Measurements from ENCODE around the gene ITIH4.

ITIH4 gene

GRCh38 chr3:52830535-52831258 is at the start of gene ITIH4:
Gene ITIH4, minus strand, starts transcription at chr3:52830672. Its CDS starts 30 bp downstream, at chr3:52830642.
- DNase-seq (ENCODE audit: low read depth): no peak

- DNase-seq (ENCODE audit: low read depth): no peak
Observed at GRCh38 chr3:52880047-52880446, 49.6 kb upstream of the ITIH4 start.

DNA sequence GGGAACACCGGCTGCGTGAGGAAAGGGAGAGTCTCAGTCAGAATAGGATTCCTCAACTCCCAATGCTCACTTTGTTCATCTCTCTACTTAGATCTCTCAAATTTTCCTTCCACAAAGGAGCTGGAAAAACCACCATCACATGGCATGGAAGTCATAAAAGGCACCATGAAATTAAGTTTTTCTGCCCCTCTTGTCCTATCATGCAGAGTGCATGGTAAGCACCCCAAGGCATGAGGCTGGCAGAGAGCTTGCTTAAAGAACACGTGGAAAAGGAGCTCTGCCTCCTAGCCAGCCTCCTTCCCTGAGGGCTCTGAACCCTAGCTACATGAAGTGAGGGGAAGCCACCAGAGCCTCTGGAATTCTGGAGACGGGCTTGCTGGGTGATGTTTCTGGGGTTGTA is 49.1 kb upstream of the ITIH4 start:
- no peak for DNase-seq (ENCODE audit: low read depth)

GRCh38 chr3:52879090-52879489 is 48.6 kb upstream of the ITIH4 start:
- DNase-seq (ENCODE audit: low read depth): no peak

DNA sequence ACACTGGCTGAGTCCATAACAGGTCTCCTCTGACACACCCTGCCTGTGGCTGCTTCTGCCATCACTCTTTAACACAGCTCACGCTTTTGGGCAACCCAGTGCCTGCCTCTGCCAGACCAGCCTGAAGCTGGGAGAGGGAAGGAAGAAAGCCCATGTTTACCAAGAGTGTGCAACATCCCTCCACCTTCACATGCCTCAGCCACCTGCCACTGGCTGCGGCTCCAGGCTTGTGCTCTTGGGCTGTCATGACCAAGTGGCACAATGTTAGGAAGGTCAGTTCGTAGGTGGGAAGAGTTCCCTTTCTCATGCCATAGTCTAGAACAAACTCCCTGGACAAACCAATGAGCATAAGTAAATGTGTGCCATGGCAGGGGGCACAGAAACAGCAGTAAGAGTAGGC is 46.6 kb upstream of the ITIH4 start:
- no peak for DNase-seq (ENCODE audit: low read depth)

DNA sequence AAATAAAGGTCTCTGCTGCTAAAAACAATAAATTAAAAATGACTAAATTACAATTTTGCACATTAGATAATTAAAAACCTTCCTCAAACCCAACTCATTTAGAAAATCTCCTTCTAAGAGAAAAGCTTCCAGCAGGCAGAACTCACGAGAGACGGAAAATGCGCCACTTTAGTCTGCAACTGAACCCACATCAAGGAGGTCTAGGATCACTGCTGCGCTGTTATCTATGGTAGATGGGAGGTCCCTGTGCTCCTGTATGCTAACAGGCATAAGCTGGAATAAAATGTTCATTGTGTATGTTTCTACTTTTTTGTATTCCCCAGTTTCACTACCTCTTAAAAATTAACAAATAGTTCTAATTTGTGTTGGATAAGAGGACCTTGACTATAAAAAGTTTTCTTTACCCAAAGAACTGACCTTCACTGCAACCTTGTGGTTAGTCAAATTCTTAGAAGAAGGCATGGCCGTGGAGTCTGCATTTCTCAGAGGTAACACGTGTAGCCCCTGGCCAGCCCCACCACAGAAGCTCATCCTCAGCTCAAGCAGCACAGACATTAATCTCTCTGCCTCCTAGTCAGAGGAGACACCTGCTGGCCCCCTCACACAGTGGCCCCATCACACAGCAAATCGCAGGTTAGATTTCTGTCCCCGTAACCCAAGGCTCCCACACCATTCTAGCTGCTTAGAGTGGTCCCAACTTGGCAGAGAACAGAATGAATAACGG is 44.6 kb upstream of the ITIH4 start:
- DNase-seq (ENCODE audit: low read depth): no peak

DNA sequence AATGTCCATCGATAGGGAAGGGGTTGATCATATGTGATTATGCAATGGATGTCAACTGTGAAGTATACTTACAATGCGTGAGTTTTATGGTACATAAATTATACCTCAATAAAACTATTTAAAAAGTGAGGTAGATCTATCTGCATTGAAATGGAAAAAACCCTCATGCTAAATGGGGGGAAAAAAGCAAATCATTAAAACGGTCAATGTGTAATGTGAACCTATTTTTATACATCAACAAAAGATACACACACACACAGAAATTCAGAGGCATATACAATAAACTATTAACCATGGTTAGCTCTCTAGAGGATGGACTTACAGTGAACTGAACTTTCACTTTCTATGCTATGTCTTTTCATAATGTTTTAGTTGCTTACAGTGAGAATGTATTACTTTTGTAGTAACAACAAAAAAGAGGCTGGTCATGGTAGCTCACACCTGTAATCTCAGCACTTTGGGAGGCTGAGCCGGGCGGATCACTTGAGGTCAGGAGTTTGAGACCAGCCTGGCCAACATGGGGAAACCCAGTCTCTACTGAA is 43.8 kb upstream of the ITIH4 start:
- DNase-seq (ENCODE audit: low read depth): no peak

- no peak for DNase-seq (ENCODE audit: low read depth)
Observed at GRCh38 chr3:52873433-52874159, 43.1 kb upstream of the ITIH4 start.

DNA sequence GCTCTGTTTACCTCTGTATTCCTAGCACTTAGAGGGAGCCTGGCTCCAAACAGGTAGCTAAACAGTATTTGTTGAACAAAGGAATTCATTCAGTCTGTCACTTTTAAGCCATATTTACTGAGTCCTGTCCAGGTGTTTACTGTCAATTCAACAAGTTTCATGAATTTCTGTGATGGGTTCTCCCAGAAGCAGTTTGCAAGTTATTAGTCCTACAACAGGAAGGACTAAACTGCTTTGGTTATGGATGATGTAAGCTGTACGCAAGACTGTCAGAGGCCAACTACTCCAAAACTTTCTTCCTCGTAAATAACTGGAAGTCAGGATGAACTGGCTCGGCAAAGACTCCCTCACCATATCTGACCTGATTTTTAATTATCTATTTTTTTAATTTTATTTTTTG is 41.8 kb upstream of the ITIH4 start:
- no peak for DNase-seq (ENCODE audit: low read depth)

GRCh38 chr3:52871761-52872160 is 41.3 kb upstream of the ITIH4 start:
- DNase-seq (ENCODE audit: low read depth): no peak

DNA sequence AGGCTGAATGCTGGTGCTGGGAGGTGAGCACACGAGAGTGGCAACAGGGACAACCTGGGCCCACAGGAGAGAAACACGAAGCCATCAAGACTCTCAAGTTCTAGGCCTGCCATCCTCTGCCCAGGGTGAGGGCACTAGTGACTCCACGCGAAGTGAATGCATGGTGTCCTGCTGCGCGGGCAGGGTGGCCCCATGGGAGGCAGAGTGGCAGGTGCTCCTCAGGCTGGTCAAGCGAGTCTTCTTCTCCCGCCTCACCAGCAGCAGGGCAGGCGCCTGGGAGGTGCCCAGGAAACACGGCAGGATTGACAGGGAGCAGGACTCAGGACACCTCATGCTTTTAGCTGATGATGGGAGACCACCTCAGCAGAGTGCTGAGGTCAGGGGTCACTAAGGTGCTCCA is 40.0 kb upstream of the ITIH4 start:
- no peak for DNase-seq (ENCODE audit: low read depth)

- DNase-seq (ENCODE audit: low read depth): no peak
Observed at GRCh38 chr3:52866427-52866826, 36.0 kb upstream of the ITIH4 start.

DNA sequence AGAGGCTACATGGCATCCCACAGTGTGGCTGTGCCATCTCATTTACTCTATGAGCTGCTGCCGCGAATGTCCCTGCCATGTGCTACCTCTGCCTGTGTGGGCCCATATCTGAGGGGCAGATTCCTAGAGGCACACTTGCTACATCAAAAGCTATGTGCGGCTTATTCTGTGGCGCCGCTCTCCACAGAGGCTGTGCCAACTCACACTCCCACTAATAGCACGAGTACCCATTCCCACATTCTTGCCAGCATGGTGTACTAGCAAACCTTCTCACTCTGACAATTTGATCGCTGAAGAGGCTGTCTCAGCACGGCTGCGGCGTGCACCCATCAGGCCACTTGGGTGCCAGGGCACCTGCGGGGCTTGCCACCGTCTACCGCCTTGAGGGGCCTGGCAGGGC is 35.5 kb upstream of the ITIH4 start:
- DNase-seq (ENCODE audit: low read depth): no peak

DNA sequence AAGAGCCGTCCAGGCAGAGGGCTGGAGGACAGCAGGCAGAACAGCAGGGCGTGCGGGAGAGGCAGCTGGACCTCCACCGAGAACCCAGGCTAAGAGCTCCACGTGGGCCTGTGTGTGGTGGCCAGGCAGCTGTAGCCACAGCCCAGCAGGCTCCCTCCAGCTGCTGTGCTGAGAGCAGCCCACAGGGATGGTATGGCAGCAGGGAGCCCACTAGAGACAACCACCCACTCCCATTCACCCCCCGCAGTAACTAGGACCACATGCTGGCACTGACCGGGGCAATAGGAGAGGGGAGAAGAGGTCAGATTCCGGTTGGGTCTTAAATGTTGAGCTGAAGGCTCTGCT is 29.9 kb upstream of the ITIH4 start:
- no peak for DNase-seq (ENCODE audit: low read depth)

DNA sequence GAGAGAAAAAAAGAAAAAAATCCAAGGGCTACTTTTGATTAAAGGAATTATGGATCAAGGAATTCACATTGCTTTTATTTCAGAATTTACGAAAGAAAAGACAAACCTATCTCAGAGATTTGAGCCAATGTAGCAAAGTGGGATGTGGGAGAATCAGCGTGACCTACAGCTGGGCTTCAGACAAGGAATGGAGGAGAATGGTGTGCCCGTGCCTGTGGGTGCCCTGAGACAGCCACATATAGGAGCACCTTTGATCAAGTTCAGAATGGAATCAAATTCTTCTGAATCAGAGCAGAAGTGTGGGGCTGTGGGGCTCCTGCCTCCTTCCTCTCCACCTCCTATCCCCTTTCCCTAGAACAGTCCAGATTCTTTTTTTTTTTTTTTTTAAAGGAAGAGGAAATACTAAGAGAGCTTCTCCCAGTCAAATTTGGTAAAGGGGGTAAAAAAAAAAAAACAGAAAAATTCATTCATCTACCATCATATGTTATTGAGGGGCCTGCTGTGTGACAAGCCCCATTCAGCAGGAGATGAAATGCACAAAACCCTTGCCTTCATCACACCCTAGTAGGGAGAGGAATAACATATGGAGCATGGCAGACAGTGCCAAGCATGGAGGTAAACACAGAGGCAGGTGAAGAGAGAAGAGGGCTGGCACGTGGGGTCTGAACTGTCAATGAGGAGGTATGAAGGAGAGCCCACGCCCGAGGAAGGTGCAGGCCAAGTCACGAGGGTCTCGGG is 29.4 kb upstream of the ITIH4 start:
- no peak for DNase-seq (ENCODE audit: low read depth)

DNA sequence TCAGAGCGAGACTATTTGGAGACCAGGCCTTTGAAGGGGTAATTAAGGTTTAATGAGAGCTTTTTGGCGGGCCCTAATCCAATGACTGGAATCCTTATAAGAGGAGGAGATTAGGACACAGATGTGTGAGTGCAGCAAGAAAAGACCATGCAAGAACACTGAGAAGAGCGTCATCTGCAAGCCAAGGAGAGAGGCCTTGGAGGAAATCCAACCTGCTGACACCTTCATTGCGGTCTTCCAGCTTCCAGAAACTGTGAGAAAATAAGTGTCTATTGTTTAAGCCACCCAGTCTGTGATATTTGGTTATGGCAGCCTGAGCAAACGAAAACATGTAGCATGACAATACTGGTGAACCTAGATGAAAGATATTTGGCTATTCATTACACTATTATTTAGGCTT is 27.4 kb upstream of the ITIH4 start:
- no peak for DNase-seq (ENCODE audit: low read depth)

- no peak for DNase-seq (ENCODE audit: low read depth)
Observed at GRCh38 chr3:52857133-52857532, 26.7 kb upstream of the ITIH4 start.

- DNase-seq (ENCODE audit: low read depth): no peak
Observed at GRCh38 chr3:52856666-52857065, 26.2 kb upstream of the ITIH4 start.

DNA sequence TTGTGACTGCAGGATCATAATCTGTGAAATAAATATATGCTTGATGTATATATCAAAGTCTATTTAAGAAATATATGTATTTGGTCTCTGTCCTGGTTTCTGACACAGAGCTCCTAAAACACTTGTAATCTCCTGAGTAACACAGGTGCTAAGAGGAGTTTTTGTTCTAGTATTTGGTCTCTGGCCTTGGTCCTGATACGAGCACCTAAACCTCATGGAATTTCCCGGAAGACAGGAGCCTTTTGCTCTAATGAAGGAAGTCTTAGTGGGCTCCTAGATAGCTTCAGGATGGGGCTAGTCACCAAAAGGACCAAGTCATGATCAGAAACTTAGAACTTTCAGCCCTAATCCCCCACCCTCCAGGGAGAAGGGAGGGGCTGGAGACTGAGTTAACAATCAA is 23.5 kb upstream of the ITIH4 start:
- no peak for DNase-seq (ENCODE audit: low read depth)

GRCh38 chr3:52852419-52852818 is 21.9 kb upstream of the ITIH4 start:
- DNase-seq (ENCODE audit: low read depth): no peak

DNA sequence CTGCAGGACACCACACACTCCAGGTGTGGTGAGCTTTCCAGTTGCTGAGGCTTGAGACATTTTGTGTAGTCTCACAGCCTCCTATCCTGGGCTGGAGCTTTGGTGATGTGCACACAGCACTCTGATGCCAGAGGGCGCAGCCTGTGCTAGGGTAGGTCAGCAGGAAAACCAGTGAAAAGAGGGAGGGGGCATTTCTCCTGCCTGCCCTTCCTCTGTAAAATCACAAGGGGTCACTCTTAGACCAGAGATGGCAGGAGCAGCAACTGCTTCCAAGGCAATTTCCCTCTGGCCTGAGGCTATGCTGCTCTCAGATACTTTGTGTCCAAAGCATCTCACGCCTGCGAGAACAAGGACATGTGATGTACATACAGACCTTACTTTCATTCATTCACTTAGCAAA is 20.9 kb upstream of the ITIH4 start:
- no peak for DNase-seq (ENCODE audit: low read depth)

DNA sequence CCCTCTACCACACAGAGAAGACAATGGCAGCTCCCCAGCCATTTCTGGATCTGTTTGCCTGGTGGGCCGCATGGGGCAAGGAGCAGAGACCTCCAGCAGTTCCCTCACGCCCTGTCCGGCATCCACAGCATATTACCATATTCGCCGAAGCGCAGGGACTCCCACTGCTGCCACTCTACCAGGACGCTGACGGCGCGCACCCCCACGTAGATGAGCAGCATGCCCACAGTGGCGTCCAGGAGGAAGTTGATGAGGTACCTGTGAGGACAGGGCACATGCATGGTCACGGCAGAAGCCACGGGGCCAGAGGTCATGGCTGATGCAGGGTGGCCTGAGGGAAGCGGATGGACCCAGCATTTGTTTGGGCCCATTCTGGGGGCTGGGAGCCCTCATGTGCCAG is 19.2 kb upstream of the ITIH4 start:
- no peak for DNase-seq (ENCODE audit: low read depth)

All from GM04503 (cell line).